Fibroblast of villous mesenchyme (primary cell): ENCODE data around the gene USP10. TPM values are rescaled to one million over a fixed set of nuclear protein-coding genes. Genes with fewer than 3 reads are reported as not detected.

ENCODE experiments used
- DNase-seq: peaks from one replicate; pipeline ENCODE4 v3.0.0-alpha.2; 2010; ENCODE audit warnings: low read depth
- H3K4me3 ChIP-seq: 2 replicates; pipeline ENCODE4 v1.5.1; 2011; ENCODE audit warnings: low read depth, mild to moderate bottlenecking, low read length
- total RNA-seq: library from RNA; depleted of rRNA; stranded (reverse); fragments of >200 nt; gene quantifications from 2 replicates; pipeline ENCODE4 v1.2.3, GENCODE V29; 2012
- TF ChIP-seq, protein P1 (sequence below): IDR thresholded peaks from 2 replicates; pipeline ENCODE4 v1.5.1; 2012; ENCODE audit warnings: low read depth, mild to moderate bottlenecking, low read length; ENCODE audit not compliant: insufficient read depth

USP10 gene
- total RNA-seq, 1 donor: 65.2 TPM

DNA sequence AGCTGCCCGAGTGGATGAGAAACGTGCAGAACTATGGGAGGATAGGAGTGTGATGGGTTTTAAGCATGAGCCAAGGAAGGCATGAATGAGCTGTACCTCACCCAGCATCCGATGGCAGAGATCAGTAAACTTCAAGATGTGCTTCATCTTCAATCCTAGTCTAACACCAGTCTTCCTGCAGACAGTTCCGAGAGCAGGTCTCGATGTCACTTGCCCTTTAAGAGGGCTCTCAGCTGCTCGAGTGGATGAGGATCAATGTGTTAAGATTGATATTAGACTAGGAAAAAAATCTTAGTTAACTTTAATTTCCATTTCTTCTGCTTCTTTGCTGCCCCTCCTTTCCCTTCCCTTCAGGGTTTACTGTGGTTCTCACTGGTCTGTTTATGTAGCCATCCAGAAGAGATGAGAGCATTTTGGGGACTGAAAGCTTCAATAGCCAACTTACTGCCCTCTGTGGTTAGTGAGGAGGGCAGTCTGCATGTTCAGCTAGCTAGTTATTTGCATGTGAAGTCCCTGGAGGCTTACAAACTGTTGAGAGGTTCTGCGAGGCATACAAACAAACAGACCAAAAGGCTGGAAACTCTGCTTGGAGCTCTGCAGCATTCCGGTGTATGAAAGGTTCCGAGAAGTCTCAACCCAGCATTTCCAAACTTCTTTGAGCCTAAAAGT lies 36.2 kb upstream of the USP10 start:
- TF ChIP-seq, protein P1, sequence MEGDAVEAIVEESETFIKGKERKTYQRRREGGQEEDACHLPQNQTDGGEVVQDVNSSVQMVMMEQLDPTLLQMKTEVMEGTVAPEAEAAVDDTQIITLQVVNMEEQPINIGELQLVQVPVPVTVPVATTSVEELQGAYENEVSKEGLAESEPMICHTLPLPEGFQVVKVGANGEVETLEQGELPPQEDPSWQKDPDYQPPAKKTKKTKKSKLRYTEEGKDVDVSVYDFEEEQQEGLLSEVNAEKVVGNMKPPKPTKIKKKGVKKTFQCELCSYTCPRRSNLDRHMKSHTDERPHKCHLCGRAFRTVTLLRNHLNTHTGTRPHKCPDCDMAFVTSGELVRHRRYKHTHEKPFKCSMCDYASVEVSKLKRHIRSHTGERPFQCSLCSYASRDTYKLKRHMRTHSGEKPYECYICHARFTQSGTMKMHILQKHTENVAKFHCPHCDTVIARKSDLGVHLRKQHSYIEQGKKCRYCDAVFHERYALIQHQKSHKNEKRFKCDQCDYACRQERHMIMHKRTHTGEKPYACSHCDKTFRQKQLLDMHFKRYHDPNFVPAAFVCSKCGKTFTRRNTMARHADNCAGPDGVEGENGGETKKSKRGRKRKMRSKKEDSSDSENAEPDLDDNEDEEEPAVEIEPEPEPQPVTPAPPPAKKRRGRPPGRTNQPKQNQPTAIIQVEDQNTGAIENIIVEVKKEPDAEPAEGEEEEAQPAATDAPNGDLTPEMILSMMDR: no peak
- DNase-seq: no peak
- H3K4me3 ChIP-seq: no peak overlapping the region

DNA sequence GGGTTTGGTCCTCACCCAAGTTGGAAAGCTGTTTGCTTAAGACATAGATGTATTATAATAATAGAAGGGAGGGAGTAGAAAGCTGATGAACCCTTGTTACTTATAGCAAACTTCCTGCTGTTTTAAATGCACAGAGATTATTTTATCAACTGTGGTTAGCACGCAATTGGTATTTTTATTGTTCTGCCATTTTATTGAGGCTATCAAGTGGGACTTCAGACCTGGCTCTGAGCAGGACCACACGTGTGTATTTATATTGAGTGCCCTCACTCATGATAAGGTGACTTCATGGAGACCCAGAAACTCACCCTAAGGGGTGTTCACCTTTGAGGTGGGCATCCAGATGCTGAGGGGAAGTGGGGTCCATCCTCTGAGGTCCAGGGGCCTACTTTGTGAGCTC lies 34.4 kb upstream of the USP10 start:
- H3K4me3 ChIP-seq: no peak overlapping the region
- TF ChIP-seq, protein P1: no peak
- no peak for DNase-seq

DNA sequence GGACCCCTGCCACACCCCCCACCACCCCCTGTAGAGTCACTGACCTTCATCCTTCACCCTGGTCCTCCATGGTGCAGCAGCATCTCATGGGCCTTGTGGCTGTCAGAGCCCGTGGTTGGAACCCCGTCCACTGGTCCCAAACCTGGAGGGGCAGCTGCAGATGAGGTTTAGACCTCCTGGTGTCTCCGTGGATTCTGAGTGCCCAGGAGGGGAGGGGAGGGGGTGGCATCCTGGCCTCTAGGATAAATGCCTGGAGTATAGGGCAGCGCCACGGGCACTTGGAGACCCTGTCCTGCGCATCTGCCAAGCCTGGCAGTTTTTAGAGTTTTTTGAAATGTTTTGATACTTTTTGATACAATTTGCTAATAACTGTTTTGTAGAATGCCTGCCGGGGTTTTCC lies 34.0 kb upstream of the USP10 start:
- H3K4me3 ChIP-seq: no peak overlapping the region
- DNase-seq: no peak
- TF ChIP-seq, protein P1: no peak

DNA sequence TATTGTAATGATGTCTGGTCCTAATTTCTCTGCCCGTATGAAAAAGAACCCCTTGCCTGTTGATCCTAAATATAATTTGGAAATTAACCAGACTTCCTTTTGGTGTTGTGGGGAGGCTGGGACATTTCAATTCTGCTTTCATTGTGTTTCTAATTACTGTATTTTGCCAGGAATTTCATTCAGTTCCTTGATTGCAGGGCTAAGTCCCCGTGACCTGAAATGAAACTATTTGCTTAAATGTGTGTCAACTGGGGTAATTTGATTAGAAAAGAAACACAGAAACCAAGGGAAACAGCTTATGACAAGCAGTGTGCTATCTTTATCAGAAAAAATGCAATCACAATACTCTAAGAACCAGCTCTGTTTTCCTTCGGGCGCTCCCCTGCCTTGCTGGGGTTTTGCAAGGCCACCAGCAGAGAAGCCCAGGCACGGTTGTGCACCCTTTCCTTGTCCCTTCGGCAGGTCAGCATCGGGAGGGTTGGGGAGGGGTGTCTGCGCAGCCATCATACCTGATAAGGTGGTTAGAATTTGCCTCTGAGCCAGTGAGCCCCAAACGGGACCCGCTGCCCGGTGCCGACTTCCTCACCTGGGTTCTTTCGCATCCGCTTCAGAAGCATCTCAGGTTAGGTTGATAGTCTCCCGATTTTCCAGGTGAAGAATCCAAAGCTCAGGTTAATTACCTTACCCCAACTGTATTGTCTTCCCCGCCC lies 32.0 kb upstream of the USP10 start:
- no peak overlapping the region for H3K4me3 ChIP-seq
- TF ChIP-seq, protein P1: no peak
- peak; percentile 50 for DNase-seq

DNA sequence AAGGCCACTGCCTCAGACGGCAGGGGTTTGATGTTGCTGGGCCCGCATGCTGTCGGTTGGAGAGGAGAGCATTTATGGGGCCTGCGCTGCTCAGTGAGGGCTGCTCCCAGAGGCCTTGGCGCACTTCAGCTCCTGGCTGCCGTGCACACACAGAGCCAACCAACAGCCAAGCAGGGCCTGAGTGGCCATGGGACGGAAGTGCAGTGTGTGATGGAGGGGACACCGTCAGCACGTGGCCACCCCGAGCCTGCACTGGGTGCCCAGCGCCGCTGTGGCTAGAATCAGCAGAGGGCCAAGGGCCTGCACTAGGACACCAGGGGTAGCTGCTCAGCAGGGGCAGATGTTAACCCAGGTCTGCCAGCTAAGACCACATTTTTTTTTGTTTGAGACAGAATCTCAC lies 29.7 kb upstream of the USP10 start:
- no peak for DNase-seq
- H3K4me3 ChIP-seq: no peak overlapping the region
- TF ChIP-seq, protein P1: no peak

DNA sequence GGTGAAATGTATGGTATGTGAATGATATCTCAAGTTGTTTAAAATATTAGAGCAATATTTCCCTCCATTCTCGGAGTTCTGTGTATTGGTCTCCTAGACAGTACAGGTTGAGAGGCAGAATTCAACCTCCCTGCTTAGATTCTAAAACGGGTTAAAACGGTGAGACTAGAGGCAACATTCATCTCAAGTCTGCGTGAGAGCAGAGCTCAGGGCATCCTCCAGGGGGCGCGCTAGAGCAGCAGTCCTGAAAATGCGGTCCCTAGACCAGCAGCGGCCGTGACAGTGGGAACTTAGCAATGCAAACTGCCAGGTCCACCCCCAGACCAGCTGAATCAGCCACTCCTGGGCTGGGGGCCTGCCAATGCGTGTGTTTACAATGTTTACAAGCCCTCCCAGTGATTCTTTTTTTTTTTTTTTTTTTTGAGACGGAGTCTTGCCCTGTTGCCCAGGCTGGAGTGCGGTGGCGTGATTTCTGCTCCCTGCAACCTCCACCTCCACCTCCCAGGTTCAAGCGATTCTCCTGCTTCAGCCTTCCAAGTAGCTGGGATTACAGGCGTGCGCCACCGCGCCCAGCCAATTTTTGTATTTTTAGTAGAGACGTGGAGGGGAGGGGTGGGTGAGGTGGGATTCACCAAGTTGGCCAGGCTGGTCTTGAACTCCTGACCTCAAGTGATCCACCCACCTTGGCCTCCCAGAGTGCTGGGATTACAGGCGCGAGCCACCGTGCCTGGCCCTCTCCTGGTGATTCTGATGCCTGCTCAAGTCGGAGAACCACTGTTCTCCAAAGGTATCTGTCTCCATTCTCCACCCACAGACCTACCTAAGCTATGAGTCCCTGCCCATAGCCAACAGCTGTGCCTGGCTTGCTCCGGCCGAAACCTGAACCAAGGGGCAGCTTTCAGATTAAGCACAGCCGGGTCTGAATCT lies 27.3 kb upstream of the USP10 start:
- DNase-seq: peak; percentile 75
- H3K4me3 ChIP-seq: no peak overlapping the region
- TF ChIP-seq, protein P1: peak; percentile 94
